HUDEP-2 (cell line): ENCODE measurements around the gene MPPED1.

Experiments used
- DNase-seq, 76 experiments: peaks; one replicate each; lab custom pipeline; 2025; ENCODE audit not compliant: unreplicated experiment in 76 of 76; lab: John Stamatoyannopoulos, UW

Gene MPPED1

GRCh38 chr22:43535741-43536140 lies 123.9 kb downstream of the MPPED1 start:
- no peak for DNase-seq

GRCh38 chr22:43537019-43537585 lies 125.3 kb downstream of the MPPED1 start:
- no peak for DNase-seq

- DNase-seq, result no peak
Observed at GRCh38 chr22:43539572-43540528, 128.0 kb downstream of the MPPED1 start.

- DNase-seq, result no peak
Observed at GRCh38 chr22:43540529-43540923, 128.7 kb downstream of the MPPED1 start.

- DNase-seq, result no peak
Observed at GRCh38 chr22:43541022-43541421, 129.2 kb downstream of the MPPED1 start.

- DNase-seq, result no peak
Observed at GRCh38 chr22:43541462-43542407, 129.9 kb downstream of the MPPED1 start.

- no peak for DNase-seq
Observed at GRCh38 chr22:43542681-43543521, 131.1 kb downstream of the MPPED1 start.

- no peak for DNase-seq
Observed at GRCh38 chr22:43543522-43544288, 131.9 kb downstream of the MPPED1 start.

GRCh38 chr22:43544289-43544673 lies 132.5 kb downstream of the MPPED1 start:
- DNase-seq, result no peak

GRCh38 chr22:43546186-43546585 lies 134.4 kb downstream of the MPPED1 start:
- no peak for DNase-seq

GRCh38 chr22:43550024-43550620 lies 138.3 kb downstream of the MPPED1 start:
- no peak for DNase-seq

- no peak for DNase-seq
Observed at GRCh38 chr22:43550672-43551071, 138.9 kb downstream of the MPPED1 start.

- no peak for DNase-seq
Observed at GRCh38 chr22:43553451-43554258, 141.8 kb downstream of the MPPED1 start.

- DNase-seq, result no peak
Observed at GRCh38 chr22:43554259-43554636, 142.4 kb downstream of the MPPED1 start.

- DNase-seq, result no peak
Observed at GRCh38 chr22:43554694-43555365, 143.0 kb downstream of the MPPED1 start.

GRCh38 chr22:43555561-43556515 lies 144.0 kb downstream of the MPPED1 start:
- DNase-seq, result no peak
